CD4-positive, alpha-beta T cell (primary cell): ENCODE data around the gene ZNF304. TPM values are rescaled to one million over a fixed set of nuclear protein-coding genes. Genes with fewer than 3 reads are reported as not detected.

Experiments
- ATAC-seq: fragments of 200-7000 bp; cut with Tn5 transposase; one replicate; pipeline ENCODE4 v1.10.0; 2022; ENCODE audit warnings: mild to moderate bottlenecking; ENCODE audit not compliant: poor library complexity
- CTCF ChIA-PET: fragments of 350-600 bp; sonication (Branson Sonifier 250); formaldehyde crosslinking; loops from one replicate; lab custom pipeline; 2021; ENCODE audit warnings: antibody characterized with exemption, inconsistent platforms; lab: Charles Lee
- POLR2A ChIA-PET: fragments of 350-600 bp; sonication (Branson Sonifier 250); formaldehyde crosslinking; loops from one replicate; lab custom pipeline; 2021; ENCODE audit warnings: antibody characterized with exemption, inconsistent platforms; lab: Charles Lee
- DNase-seq, 14 experiments: peaks; one replicate each; pipeline ENCODE4 v3.0.0-alpha.2; 2013 to 2020; ENCODE audit warnings: mixed read lengths in 2 of 14
- H3K27ac ChIP-seq, 2 donors: one replicate each; pipeline versions ENCODE4 v1.5.1 to v1.7.0; 2013; ENCODE audit warnings: low read length in 2 of 2, low read depth in 1 of 2, mild to moderate bottlenecking in 1 of 2
- H3K27me3 ChIP-seq, 2 experiments: 1 replicate in 1 of 2; 2 replicates in 1 of 2; pipeline versions ENCODE4 v1.6.1 to v1.7.0; 2013; ENCODE audit warnings: low read length in 2 of 2, control low read depth in 1 of 2, mild to moderate bottlenecking in 1 of 2, moderate library complexity in 1 of 2; ENCODE audit not compliant: insufficient read depth in 2 of 2, control insufficient read depth in 1 of 2
- H3K36me3 ChIP-seq: one replicate; pipeline ENCODE4 v1.6.1; 2013; ENCODE audit warnings: low read length, control low read depth; ENCODE audit not compliant: insufficient read depth
- H3K4me1 ChIP-seq: one replicate; pipeline ENCODE4 v1.6.1; 2013; ENCODE audit warnings: low read length, control low read depth; ENCODE audit not compliant: insufficient read depth
- H3K4me3 ChIP-seq: one replicate; pipeline ENCODE4 v1.5.1; 2013; ENCODE audit warnings: mild to moderate bottlenecking, low read length, moderate library complexity
- H3K9me3 ChIP-seq, 2 experiments: 1 replicate in 1 of 2; 2 replicates in 1 of 2; pipeline versions ENCODE4 v1.6.1 to v1.7.0; 2013; ENCODE audit warnings: low read length in 2 of 2, mild to moderate bottlenecking in 2 of 2, control low read depth in 1 of 2, moderate library complexity in 1 of 2; ENCODE audit not compliant: control insufficient read depth in 1 of 2, insufficient read depth in 1 of 2
- H3K27ac Mint-ChIP-seq: one replicate; pipeline ENCODE4 v1.8.0; 2020; ENCODE audit warnings: mixed read lengths
- H3K27me3 Mint-ChIP-seq: one replicate; pipeline ENCODE4 v1.8.0; 2021; ENCODE audit warnings: mixed read lengths
- H3K36me3 Mint-ChIP-seq: one replicate; pipeline ENCODE4 v1.8.0; 2021; ENCODE audit warnings: low read depth, mixed read lengths
- H3K4me1 Mint-ChIP-seq: one replicate; pipeline ENCODE4 v1.8.0; 2021; ENCODE audit warnings: low read depth, mixed read lengths
- H3K4me3 Mint-ChIP-seq: one replicate; pipeline ENCODE4 v1.8.0; 2020; ENCODE audit warnings: mild to moderate bottlenecking, mixed read lengths
- H3K9me3 Mint-ChIP-seq: one replicate; pipeline ENCODE4 v1.8.0; 2020; ENCODE audit warnings: mixed read lengths
- intact Hi-C, 2 experiments: fragments of 100-400 bp; cut with DNase I in 1 of 2; cut with micrococcal nuclease in 1 of 2; formaldehyde crosslinking; loops; one replicate each; pipeline versions ENCODE4 v1.15.1 to v1.9.0; 2023 to 2025; cut with DNase I, micrococcal nuclease
- total RNA-seq, 174 experiments: library from RNA in 2 of 174; stranded (reverse) in 2 of 174; gene quantifications; one replicate each; pipeline ENCODE4 v1.2.3 and lab custom pipeline; 2021 to 2026
- TF ChIP-seq, protein P1 (sequence below): fragments of 200-600 bp; IDR thresholded peaks from one replicate; pipeline ENCODE4 v1.8.0; 2022; ENCODE audit warnings: antibody characterized with exemption, mild to moderate bottlenecking

Gene ZNF304
- total RNA-seq, 2 experiments from 2014 or later, result 4.9 to 5.4 TPM

DNA sequence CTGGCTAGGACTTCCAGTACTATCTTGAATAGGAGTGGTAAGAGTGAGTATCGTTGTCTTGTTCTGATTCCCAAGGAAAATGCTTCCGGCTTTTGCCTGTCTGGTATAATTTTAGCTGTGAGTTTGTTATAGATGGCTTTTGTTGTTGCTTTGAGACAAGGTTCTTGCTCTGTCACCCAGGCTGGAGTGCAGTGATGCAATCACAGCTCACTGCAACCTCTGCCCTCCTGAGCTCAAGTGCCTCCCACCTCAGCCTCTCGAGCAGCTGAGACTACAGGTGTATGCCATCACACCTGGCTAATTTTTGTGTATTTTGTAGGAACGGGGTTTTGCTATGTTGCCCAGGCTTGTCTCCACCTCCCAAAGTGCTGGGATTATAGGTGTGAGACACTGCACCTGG is 36.9 kb upstream of the ZNF304 start:
- H3K4me3 Mint-ChIP-seq, result no peak overlapping the region
- no peak overlapping the region for H3K27ac Mint-ChIP-seq
- Histone ChIP-seq H3K27me3 (peaks cover 12 to 14% of the 10 kb centered on the region in 2 experiments), H3K4me3 (no peak overlapping the region), H3K4me1 (no peaks in the 10 kb centered on the region), H3K36me3 (no peaks in the 10 kb centered on the region), H3K9me3 (peaks cover 7 to 16% of the 10 kb centered on the region in 2 experiments), H3K27ac (no peak overlapping the region)
- ATAC-seq (no peak), DNase-seq (no peak)
- peaks cover 50% of the 10 kb centered on the region for H3K27me3 Mint-ChIP-seq
- peaks cover 5% of the 10 kb centered on the region for H3K36me3 Mint-ChIP-seq
- CTCF ChIA-PET, result no interaction called here
- intact Hi-C loops, result no loop called here
- H3K4me1 Mint-ChIP-seq, result no peaks in the 10 kb centered on the region
- POLR2A ChIA-PET, result no interaction called here
- H3K9me3 Mint-ChIP-seq, result peaks cover 23% of the 10 kb centered on the region
- TF ChIP-seq, protein P1, sequence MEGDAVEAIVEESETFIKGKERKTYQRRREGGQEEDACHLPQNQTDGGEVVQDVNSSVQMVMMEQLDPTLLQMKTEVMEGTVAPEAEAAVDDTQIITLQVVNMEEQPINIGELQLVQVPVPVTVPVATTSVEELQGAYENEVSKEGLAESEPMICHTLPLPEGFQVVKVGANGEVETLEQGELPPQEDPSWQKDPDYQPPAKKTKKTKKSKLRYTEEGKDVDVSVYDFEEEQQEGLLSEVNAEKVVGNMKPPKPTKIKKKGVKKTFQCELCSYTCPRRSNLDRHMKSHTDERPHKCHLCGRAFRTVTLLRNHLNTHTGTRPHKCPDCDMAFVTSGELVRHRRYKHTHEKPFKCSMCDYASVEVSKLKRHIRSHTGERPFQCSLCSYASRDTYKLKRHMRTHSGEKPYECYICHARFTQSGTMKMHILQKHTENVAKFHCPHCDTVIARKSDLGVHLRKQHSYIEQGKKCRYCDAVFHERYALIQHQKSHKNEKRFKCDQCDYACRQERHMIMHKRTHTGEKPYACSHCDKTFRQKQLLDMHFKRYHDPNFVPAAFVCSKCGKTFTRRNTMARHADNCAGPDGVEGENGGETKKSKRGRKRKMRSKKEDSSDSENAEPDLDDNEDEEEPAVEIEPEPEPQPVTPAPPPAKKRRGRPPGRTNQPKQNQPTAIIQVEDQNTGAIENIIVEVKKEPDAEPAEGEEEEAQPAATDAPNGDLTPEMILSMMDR, result no peak

DNA sequence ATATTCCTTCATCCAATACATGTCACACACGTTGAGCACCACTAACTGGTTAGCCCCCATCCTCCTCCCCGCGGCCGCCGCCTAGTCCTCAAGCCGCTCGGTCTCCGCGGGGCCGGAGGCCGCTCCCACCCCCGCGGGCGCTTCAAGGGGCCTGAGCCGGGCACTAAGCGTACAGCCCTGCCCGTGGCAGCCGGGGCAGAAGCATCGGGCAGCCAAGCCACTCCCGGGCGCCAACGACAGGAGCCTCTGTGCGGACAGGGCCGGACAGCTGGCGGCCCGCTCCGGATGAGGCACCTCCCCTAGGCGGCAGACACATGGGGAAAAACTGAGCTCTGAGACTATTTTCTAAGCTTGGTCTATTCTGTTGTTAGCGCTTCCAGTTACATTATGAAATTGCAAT is 33.6 kb upstream of the ZNF304 start:
- CTCF ChIA-PET, result interaction anchor here (0.7 kb wide), 1 partner anchor 116 kb away, joined by 3 read pairs; no protein-coding TSS in a partner anchor
- H3K4me3 Mint-ChIP-seq, result no peak overlapping the region
- intact Hi-C loops, result no loop called here
- H3K27me3 Mint-ChIP-seq, result peaks cover 50% of the 10 kb centered on the region
- Histone ChIP-seq H3K36me3 (no peaks in the 10 kb centered on the region), H3K4me3 (no peak overlapping the region), H3K27me3 (peaks cover 12 to 14% of the 10 kb centered on the region in 2 experiments), H3K4me1 (peaks cover 23% of the 10 kb centered on the region), H3K9me3 (peaks cover 16 to 22% of the 10 kb centered on the region in 2 experiments), H3K27ac (no peak overlapping the region)
- peaks cover 24% of the 10 kb centered on the region for H3K9me3 Mint-ChIP-seq
- H3K4me1 Mint-ChIP-seq, result peaks cover 28% of the 10 kb centered on the region
- no peak for ATAC-seq
- H3K36me3 Mint-ChIP-seq, result peaks cover 29% of the 10 kb centered on the region
- TF ChIP-seq, protein P1, result no peak
- H3K27ac Mint-ChIP-seq, result no peak overlapping the region
- POLR2A ChIA-PET, result no interaction called here
- no peak for DNase-seq

DNA sequence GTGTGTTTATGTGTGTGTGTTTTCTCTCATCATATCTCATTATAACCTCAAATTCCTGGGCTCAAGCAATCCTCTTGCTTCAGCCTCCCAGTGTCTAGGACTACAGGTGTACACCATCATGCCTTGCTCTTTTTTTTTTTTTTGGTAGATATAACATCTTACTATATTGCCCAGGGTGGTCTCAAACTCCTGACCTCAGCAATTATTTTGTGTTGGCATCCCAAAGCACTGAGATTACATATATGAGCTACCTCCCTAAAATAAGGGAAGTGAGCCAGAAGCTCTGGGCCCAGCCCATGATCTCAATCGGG is 31.2 kb upstream of the ZNF304 start:
- Mint-ChIP-seq H3K36me3 (peaks cover 52% of the 10 kb centered on the region), H3K9me3 (peaks cover 28% of the 10 kb centered on the region), H3K27me3 (peaks cover 35% of the 10 kb centered on the region), H3K4me3 (peak overlapping the region; percentile 95), H3K27ac (peak overlapping the region; percentile 96), H3K4me1 (peaks cover 33% of the 10 kb centered on the region)
- Histone ChIP-seq H3K9me3 (peaks cover 27 to 36% of the 10 kb centered on the region in 2 experiments), H3K4me1 (peaks cover 23% of the 10 kb centered on the region), H3K27ac (peak overlapping the region; percentile 68 to 74), H3K36me3 (peaks cover 15% of the 10 kb centered on the region), H3K4me3 (peak overlapping the region; percentile 83), H3K27me3 (peaks cover 12 to 14% of the 10 kb centered on the region in 2 experiments)
- DNase-seq (no peak), ATAC-seq (no peak)
- intact Hi-C loops, result loop anchor here (1.0 to 5.0 kb wide), 4 partner anchors 38 to 43 kb away; partner anchors contain the start of genes TRAPPC2B (in 2 of the 2), ZNF460 (in 2 of the 2) and ZNF547 (in 2 of the 2)
- ChIA-PET CTCF (interaction anchor here (0.6 kb wide), 2 partner anchors 22 to 70 kb away, joined by 3 read pairs; no protein-coding TSS in a partner anchor), POLR2A (interaction anchor here (1.1 to 1.8 kb wide), 2 partner anchors 31 to 79 kb away, joined by 3 to 6 read pairs; partner anchors contain the start of genes ZNF304 and ZNF805)
- TF ChIP-seq, protein P1, result no peak
